PC-9 (cell line): Measurements from ENCODE around the gene S100A5. TPM values are rescaled to one million over a fixed set of nuclear protein-coding genes. Genes with fewer than 3 reads are reported as not detected.
"Not testable (repeated sequence)": the region's sequence is repeated elsewhere in the genome, so short reads cannot be mapped to it uniquely, and the experiment has no call there.

Source experiments
- BruUV-seq: library from RNA; stranded (reverse); fragments of 400-500 nt; replicated peaks from 2 replicates; lab custom pipeline; 2021; lab: Mats Ljungman, UMichigan
- CTCF ChIA-PET: fragments of 300-600 bp; sonication (Branson Sonifier 250); formaldehyde crosslinking; loops from one replicate; lab custom pipeline; 2022; ENCODE audit warnings: antibody characterized with exemption; lab: Charles Lee
- POLR2A ChIA-PET: fragments of 300-600 bp; sonication (Branson Sonifier 250); formaldehyde crosslinking; loops from one replicate; lab custom pipeline; 2022; ENCODE audit warnings: antibody characterized with exemption; ENCODE audit not compliant: unreplicated experiment; lab: Charles Lee
- DNase-seq, 2 experiments: peaks; one replicate each; pipeline versions ENCODE4 v3.0.0 to v3.0.0-alpha.2; 2015 to 2022; ENCODE audit warnings: mixed read lengths in 1 of 2
- H2AFZ ChIP-seq: fragments of 200-600 bp; sonication (generic); 2 replicates; pipeline ENCODE4 v1.8.1; 2017; ENCODE audit warnings: antibody characterized with exemption
- H3F3A ChIP-seq: fragments of 200-600 bp; sonication (generic); 2 replicates; pipeline ENCODE4 v1.8.1; 2017; ENCODE audit warnings: antibody characterized with exemption, mild to moderate bottlenecking, low read depth; ENCODE audit not compliant: insufficient read depth
- H3K27ac ChIP-seq: fragments of 200-600 bp; sonication (generic); 2 replicates; pipeline ENCODE4 v1.6.1; 2016; ENCODE audit warnings: mixed run types
- H3K27me3 ChIP-seq: fragments of 200-600 bp; sonication (generic); 2 replicates; pipeline ENCODE4 v1.6.1; 2016; ENCODE audit warnings: low read depth, mixed run types; ENCODE audit not compliant: insufficient read depth
- H3K36me3 ChIP-seq: fragments of 200-600 bp; sonication (generic); 2 replicates; pipeline ENCODE4 v1.6.1; 2016; ENCODE audit warnings: low read depth, mixed run types
- H3K4me1 ChIP-seq: fragments of 200-600 bp; sonication (generic); replicated peaks from 2 replicates; pipeline ENCODE4 v1.6.1; 2016; ENCODE audit warnings: mixed run types; ENCODE audit not compliant: insufficient read depth
- H3K4me2 ChIP-seq: fragments of 200-600 bp; sonication (generic); 2 replicates; pipeline ENCODE4 v1.6.1; 2017; ENCODE audit warnings: mixed run types
- H3K4me3 ChIP-seq: fragments of 200-600 bp; sonication (generic); 2 replicates; pipeline ENCODE4 v1.6.1; 2016; ENCODE audit warnings: mixed run types
- H3K79me2 ChIP-seq: fragments of 200-600 bp; sonication (generic); 2 replicates; pipeline ENCODE4 v1.6.1; 2017; ENCODE audit warnings: low read depth, mixed run types
- H3K9me2 ChIP-seq: fragments of 200-600 bp; sonication (generic); 2 replicates; pipeline ENCODE4 v1.8.1; 2017; ENCODE audit warnings: mild to moderate bottlenecking; ENCODE audit not compliant: insufficient read depth
- H3K9me3 ChIP-seq: fragments of 200-600 bp; sonication (generic); 2 replicates; pipeline ENCODE4 v1.8.1; 2016; ENCODE audit warnings: low read depth; ENCODE audit not compliant: insufficient read depth
- H4K20me1 ChIP-seq: fragments of 200-600 bp; sonication (generic); 2 replicates; pipeline ENCODE4 v1.8.1; 2017; ENCODE audit not compliant: insufficient read depth
- EZH2 ChIP-seq: fragments of 200-600 bp; sonication (generic); IDR thresholded peaks from 2 replicates; pipeline ENCODE4 v1.8.0; 2017; ENCODE audit warnings: antibody characterized with exemption, low read depth
- intact Hi-C: fragments of 100-400 bp; cut with micrococcal nuclease; formaldehyde crosslinking; loops from one replicate; pipeline ENCODE4 v1.10.0; 2022; ENCODE audit not compliant: unreplicated experiment
- total RNA-seq: library from RNA; stranded (reverse); gene quantifications from 2 replicates; pipeline ENCODE4 v1.2.3, GENCODE V29; 2021
- TF ChIP-seq, protein P1 (sequence below): fragments of 200-600 bp; sonication (generic); conservative IDR thresholded peaks from 2 replicates; pipeline ENCODE4 v1.6.1; 2017; ENCODE audit warnings: mixed run types, antibody characterized with exemption, mild to moderate bottlenecking, moderate library complexity

The S100A5 gene
- total RNA-seq, 1 experiment from 2014 or later = 11.1 TPM

- H3K9me2 ChIP-seq = no peaks in the 10 kb centered on the region
- no peak overlapping the region for H3K27ac ChIP-seq
- BruUV-seq = no TSS peak
- H3F3A ChIP-seq = no peaks in the 10 kb centered on the region; the same call in 1 of the 2 replicates
- no peaks in the 10 kb centered on the region for H3K36me3 ChIP-seq
- H3K4me3 ChIP-seq = no peak overlapping the region
- no peak overlapping the region for H3K4me2 ChIP-seq
- DNase-seq = no peak
- H2AFZ ChIP-seq = no peak overlapping the region
- POLR2A ChIA-PET = no interaction called here
- H3K4me1 ChIP-seq = peaks cover 17% of the 10 kb centered on the region
- no peaks in the 10 kb centered on the region for H3K9me3 ChIP-seq
- intact Hi-C loops = no loop called here
- CTCF ChIA-PET = no interaction called here
- no peaks in the 10 kb centered on the region for H3K79me2 ChIP-seq
- TF ChIP-seq, protein P1, sequence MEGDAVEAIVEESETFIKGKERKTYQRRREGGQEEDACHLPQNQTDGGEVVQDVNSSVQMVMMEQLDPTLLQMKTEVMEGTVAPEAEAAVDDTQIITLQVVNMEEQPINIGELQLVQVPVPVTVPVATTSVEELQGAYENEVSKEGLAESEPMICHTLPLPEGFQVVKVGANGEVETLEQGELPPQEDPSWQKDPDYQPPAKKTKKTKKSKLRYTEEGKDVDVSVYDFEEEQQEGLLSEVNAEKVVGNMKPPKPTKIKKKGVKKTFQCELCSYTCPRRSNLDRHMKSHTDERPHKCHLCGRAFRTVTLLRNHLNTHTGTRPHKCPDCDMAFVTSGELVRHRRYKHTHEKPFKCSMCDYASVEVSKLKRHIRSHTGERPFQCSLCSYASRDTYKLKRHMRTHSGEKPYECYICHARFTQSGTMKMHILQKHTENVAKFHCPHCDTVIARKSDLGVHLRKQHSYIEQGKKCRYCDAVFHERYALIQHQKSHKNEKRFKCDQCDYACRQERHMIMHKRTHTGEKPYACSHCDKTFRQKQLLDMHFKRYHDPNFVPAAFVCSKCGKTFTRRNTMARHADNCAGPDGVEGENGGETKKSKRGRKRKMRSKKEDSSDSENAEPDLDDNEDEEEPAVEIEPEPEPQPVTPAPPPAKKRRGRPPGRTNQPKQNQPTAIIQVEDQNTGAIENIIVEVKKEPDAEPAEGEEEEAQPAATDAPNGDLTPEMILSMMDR = no peak
- no peak for TF ChIP-seq EZH2
- H3K27me3 ChIP-seq = no peaks in the 10 kb centered on the region
- no peaks in the 10 kb centered on the region for H4K20me1 ChIP-seq
These were observed 43.2 kb upstream of the S100A5 start for GRCh38 chr1:153583976-153584375.

GRCh38 chr1:153583514-153583913 is 42.8 kb upstream of the S100A5 start:
- H4K20me1 ChIP-seq, H2AFZ ChIP-seq, POLR2A ChIA-PET, H3K9me2 ChIP-seq, H3K27me3 ChIP-seq, BruUV-seq, DNase-seq, H3K36me3 ChIP-seq, H3K4me2 ChIP-seq, H3K79me2 ChIP-seq, H3K9me3 ChIP-seq, H3K4me3 ChIP-seq, H3F3A ChIP-seq, intact Hi-C loops, CTCF ChIA-PET, H3K27ac ChIP-seq: not testable (repeated sequence)
- H3K4me1 ChIP-seq = peaks cover 17% of the 10 kb centered on the region

- POLR2A ChIA-PET, H4K20me1 ChIP-seq, H3K4me3 ChIP-seq, H3K9me2 ChIP-seq, H3F3A ChIP-seq, BruUV-seq, intact Hi-C loops, H3K9me3 ChIP-seq, DNase-seq, H3K27me3 ChIP-seq, H3K27ac ChIP-seq, H3K36me3 ChIP-seq, H3K4me2 ChIP-seq, H3K4me1 ChIP-seq, CTCF ChIA-PET, H3K79me2 ChIP-seq, H2AFZ ChIP-seq: not testable (repeated sequence)
These were observed 42.1 kb upstream of the S100A5 start for GRCh38 chr1:153582836-153583235.

GRCh38 chr1:153578936-153579335 is 38.2 kb upstream of the S100A5 start:
- ChIA-PET POLR2A (interaction anchor here (0.6 to 1.1 kb wide), 2 partner anchors 29 to 63 kb away, joined by 3 to 7 read pairs; no protein-coding TSS in a partner anchor), CTCF (no interaction called here)
- no peaks in the 10 kb centered on the region for H3K9me3 ChIP-seq
- no peaks in the 10 kb centered on the region for H4K20me1 ChIP-seq
- H3K79me2 ChIP-seq = no peaks in the 10 kb centered on the region
- H3K36me3 ChIP-seq = no peaks in the 10 kb centered on the region
- intact Hi-C loops = no loop called here
- TF ChIP-seq, protein P1 = no peak
- no peak for TF ChIP-seq EZH2
- peaks cover 1% of the 10 kb centered on the region; the same call in 1 of the 2 replicates for H3K4me1 ChIP-seq
- no peak overlapping the region for H2AFZ ChIP-seq
- H3K9me2 ChIP-seq = no peaks in the 10 kb centered on the region
- no TSS peak for BruUV-seq
- no peaks in the 10 kb centered on the region for H3K27me3 ChIP-seq
- peaks cover 5% of the 10 kb centered on the region; the same call in 1 of the 2 replicates for H3F3A ChIP-seq
- H3K4me3 ChIP-seq = no peak overlapping the region
- no peak for DNase-seq
- H3K27ac ChIP-seq = no peak overlapping the region
- H3K4me2 ChIP-seq = no peak overlapping the region
